ENCODE data around the gene ABHD17C.

GRCh38 chr15:80773122-80773551, 78.0 kb downstream of the ABHD17C start:
- TF ChIP-seq, protein P1, sequence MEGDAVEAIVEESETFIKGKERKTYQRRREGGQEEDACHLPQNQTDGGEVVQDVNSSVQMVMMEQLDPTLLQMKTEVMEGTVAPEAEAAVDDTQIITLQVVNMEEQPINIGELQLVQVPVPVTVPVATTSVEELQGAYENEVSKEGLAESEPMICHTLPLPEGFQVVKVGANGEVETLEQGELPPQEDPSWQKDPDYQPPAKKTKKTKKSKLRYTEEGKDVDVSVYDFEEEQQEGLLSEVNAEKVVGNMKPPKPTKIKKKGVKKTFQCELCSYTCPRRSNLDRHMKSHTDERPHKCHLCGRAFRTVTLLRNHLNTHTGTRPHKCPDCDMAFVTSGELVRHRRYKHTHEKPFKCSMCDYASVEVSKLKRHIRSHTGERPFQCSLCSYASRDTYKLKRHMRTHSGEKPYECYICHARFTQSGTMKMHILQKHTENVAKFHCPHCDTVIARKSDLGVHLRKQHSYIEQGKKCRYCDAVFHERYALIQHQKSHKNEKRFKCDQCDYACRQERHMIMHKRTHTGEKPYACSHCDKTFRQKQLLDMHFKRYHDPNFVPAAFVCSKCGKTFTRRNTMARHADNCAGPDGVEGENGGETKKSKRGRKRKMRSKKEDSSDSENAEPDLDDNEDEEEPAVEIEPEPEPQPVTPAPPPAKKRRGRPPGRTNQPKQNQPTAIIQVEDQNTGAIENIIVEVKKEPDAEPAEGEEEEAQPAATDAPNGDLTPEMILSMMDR (IDR thresholded peaks at IDR 0.05): no peak
- no peak for TF ChIP-seq POLR2AphosphoS5 (IDR thresholded peaks at IDR 0.05; ENCODE audit: low read depth, low read length)
- TF ChIP-seq TCF7L2 (IDR thresholded peaks at IDR 0.05; ENCODE audit: low read depth, low read length): no peak
- no peak for TF ChIP-seq REST (IDR thresholded peaks at IDR 0.05; ENCODE audit: insufficient read depth in 1 of 2, low read depth in 2 of 2, low read length in 1 of 2)
- no peak for TF ChIP-seq SIN3A (IDR thresholded peaks at IDR 0.05; ENCODE audit: borderline replicate concordance, insufficient read depth, low read depth, low read length)
